DMS 273 treated with DMSO at 0.1 percent for 48 hours (cell line): Measurements from ENCODE around the gene GCNT2.
A peak's percentile ranks its signal among the peaks of the same experiment; 100 is the strongest.
"Not testable (repeated sequence)": the region's sequence is repeated elsewhere in the genome, so short reads cannot be mapped to it uniquely, and the experiment has no call there.

Experiments
- DNase-seq: peaks from one replicate; lab custom pipeline; 2025; lab: John Stamatoyannopoulos, UW

GCNT2 gene

DNA sequence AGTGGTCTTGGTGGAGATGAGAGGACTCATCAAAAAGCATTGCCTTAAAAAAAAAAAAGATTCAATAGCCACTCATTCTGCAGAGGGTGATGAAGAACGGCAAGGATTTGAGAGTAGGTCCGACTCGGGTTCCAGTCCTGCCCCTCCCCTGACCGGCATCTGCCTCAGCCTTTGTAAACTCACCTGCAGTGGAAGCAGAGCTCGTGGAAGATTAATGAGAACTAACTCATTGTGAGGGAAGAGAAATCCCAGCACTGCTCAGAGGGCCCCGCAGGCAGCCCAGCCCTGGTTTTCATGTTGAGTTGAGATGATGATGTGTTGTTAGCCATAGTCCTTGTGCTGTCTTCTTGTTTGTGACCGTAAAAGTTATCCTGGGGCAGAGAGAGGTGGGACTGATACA lies 59.4 kb downstream of the GCNT2 start:
- no peak for DNase-seq

DNA sequence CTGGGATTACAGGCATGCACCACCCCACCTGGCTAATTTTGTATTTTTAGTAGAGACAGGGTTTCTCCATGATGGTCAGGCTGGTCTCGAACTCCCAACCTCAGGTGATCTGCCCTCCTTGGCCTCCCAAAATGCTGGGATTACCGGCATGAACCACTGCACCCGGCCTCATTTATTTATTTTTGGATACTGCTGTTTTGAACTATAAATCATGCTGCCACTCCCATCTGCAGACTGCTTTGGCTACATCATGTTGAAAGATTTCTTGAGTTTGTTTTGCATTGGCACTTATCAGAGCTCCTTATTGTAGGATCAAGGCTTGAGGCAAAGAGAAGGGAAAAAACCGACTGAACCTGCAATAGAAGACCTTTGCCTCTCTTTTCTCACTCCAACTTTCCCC lies 60.3 kb downstream of the GCNT2 start:
- not testable (repeated sequence) for DNase-seq

DNA sequence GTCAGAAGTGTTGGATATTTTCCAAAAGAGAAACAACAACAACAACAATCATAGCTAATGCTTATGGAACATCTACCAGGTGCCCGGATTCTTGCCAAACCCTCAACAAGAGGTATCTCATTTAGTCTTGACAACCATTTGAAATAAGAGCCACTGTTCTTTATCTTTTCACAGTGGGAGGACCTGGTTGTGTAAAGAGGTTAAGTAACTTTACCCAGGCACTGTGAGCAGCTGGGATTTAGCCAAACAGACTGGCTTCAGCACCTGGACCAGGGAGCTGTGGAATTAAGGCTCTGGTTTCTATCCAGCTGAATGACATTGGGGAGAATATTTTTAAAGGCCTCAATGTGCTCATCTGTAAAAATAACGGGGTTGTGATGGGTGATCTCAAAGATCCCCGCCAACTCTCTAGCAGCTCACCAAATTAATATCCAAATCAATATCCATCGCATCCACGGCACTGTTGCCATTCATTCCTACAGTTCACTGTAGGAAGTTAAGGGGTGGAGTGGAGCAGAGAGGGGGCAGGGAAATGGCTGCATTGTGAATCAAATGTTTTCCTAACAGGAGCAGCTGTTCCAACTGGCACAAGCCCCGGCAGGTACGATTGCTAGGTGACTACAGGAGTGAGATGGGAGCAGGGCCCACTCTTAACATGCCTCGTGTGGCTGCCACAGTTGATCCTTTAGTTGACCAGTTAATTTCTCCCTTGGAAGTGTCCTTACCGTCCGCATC lies 61.8 kb downstream of the GCNT2 start:
- peak; percentile 51 for DNase-seq

DNA sequence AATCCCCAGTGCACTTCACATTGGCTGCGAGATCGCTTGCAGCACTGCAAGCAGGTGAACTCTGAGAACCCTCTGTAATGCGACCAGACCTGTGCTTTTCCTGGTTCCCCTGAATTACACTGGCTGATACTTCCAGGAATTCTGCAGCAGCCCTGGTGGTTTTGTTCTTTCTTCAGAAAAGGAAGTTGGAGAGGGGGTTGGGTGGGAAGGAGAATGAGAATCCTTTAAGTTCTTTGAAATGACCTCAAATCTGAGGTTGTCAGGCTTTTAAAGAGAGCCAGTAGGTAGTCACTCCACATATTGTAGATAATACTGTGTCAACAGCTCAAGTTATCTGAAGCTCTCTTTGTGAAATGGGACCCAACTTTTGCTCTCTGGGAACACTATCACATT lies 62.4 kb downstream of the GCNT2 start:
- DNase-seq: no peak

DNA sequence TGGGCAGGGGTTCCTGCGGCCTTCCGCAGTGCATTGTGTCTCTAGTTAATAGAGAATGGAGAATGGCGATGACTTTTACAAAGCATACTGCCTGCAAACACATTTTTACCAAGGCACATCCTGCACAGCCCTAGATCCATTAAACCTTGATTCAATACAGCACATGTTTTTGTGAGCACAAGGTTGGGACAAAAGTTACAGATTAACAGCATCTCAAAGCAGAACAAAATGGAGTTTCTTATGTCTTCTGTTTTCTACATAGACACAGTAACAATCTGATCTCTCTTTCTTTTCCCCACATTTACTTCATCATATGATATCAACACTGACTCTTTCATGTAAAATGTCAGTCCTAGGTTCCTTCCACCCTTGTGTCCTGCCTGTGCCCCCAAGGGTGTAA lies 63.5 kb downstream of the GCNT2 start:
- no peak for DNase-seq

DNA sequence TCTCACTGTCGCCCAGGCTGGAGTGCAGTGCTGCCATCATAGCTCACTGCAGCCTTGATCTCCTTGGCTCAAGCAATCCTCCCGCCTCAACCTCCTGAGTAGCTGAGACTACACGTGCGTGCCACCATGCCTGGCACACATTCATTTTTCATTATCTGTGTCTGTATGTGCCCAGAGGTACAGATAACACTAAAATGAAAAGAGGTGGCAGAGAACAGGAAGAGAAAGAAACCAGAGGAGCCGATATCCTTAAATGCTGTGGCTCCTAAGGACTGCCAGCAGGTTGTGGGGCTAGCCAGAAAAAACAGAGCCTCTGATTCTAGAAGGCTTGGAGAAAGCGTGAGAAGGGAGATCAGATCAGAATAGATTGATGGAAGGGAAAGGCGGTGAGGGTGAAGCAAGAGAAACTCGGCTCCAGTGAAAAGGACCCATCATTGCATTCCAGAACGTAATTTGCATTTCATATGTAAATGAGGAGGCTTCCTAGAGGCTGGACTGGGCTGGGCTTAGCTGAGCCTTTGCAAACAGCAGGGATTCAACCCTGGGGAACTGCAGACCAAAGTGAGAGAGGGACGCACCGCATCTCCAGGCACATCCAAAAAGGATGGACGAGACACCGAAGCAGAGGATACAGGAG lies 64.2 kb downstream of the GCNT2 start:
- no peak for DNase-seq

DNA sequence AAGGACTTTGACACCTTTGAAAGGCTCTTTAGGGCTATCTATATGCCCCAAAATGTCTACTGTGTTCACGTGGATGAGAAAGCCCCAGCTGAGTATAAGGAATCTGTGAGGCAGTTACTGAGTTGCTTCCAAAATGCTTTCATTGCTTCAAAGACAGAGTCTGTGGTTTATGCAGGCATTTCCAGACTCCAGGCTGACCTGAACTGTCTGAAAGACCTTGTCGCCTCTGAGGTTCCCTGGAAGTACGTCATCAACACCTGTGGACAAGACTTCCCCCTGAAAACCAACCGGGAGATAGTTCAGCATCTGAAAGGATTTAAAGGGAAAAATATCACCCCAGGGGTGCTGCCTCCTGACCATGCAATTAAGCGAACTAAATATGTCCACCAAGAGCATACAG lies 65.2 kb downstream of the GCNT2 start:
- DNase-seq: no peak

DNA sequence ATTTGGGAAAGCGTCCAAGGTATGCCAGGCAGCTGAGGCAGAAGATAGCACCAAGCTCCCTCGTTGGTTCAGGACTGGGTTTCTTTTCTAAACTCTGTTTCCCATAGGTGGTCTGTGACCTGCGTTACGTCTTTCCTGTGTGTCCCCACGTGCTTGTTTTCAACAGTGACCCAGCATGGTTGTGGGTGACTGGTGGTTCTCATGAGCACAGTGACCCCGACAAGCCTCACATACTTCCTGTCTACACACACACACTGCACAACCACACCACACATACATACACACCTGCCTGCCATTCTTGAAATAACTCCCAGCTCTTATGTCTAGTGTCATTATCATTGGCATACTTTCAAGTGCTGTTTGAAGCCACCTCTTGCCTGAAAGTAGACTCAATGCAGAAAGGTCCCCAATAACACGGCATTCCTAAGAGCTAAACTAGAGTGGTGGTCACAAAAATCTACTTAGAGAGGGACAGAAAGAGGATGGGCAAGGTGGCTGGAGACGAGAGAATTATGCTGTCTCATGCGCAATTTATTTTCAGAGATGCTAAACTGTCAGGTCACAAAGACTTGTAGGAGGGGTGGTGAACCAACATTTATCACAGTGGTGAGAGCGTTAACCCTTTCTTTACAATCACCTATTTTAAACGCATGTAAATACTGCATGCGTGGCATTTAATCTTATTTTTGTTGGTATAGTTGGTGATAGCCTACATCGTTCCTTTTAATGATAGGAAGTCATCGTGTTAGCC lies 66.7 kb downstream of the GCNT2 start:
- DNase-seq: no peak

DNA sequence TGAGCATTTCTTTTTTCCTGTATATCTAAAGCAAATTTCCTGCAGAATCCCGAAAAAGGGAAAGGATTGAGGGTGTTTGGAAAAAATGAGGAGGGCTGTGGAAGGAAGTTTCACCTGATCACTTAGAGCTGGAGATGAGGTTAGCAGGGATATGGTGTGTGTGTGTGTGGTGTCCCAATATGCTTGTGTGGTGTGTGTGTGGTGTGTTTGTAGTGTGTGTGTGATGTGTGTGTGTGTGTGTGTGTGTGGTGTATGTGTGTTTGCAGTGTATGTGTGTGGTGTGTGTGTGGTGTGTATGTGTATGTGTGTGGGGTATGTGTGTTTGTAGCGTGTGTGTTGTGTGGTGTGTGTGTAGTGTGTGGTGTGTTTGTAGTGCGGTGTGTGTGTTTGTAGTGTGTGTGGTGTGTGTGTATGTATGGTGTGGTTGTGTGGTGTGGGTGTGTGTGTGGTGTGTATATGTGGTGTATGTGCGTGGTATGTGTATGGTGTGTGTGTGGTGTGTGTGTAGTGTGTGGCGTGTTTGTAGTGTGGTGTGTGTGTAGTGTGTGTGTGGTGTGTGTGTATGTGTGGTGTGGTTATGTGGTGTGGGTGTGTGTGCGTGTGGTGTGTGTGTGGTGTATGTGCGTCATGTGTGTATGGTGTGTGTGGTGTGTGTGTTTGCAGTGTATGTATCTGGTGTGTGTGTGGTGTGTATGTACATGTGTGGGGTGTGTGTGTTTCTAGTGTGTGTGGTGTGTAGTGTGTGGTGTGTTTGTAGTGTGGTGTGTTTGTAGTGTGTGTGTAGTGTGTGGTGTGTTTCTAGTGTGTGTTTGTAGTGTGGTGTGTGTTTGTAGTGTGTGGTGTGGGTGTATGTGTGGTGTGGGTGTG lies 67.6 kb downstream of the GCNT2 start:
- DNase-seq: no peak

DNA sequence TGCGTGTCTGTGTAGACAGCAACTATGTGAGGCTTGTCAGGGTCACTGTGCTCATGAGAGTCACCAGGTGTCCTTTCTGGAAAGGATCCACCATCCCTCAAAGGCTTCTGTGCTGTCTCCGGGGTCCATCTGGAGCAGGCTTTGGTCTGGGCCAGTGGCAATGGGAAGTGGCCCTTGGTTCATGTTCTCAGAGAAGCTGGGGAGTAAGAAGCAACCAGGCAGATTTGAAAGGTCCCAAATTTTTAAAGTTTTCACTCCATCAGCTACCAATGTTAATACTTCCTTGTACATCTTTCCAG lies 68.2 kb downstream of the GCNT2 start:
- DNase-seq: no peak

DNA sequence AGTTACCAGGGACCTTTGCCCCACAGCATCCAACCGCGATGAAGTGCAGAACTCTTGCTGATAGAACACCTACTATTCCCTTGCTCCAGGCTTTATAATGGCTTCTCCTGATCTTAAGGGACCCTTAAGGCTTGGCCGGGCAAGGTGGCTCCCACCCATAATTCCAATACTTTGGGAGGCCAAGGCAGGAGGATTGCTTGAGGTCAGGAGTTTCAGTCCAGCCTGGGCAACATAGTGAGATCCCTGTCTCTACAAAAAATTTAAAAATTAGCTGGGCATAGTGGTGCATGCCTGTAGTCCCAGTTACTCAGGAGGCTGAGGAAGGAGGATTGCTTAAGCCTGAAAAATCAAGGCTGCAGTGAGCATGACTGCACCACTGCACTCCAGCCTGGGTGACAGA lies 68.8 kb downstream of the GCNT2 start:
- DNase-seq: no peak

DNA sequence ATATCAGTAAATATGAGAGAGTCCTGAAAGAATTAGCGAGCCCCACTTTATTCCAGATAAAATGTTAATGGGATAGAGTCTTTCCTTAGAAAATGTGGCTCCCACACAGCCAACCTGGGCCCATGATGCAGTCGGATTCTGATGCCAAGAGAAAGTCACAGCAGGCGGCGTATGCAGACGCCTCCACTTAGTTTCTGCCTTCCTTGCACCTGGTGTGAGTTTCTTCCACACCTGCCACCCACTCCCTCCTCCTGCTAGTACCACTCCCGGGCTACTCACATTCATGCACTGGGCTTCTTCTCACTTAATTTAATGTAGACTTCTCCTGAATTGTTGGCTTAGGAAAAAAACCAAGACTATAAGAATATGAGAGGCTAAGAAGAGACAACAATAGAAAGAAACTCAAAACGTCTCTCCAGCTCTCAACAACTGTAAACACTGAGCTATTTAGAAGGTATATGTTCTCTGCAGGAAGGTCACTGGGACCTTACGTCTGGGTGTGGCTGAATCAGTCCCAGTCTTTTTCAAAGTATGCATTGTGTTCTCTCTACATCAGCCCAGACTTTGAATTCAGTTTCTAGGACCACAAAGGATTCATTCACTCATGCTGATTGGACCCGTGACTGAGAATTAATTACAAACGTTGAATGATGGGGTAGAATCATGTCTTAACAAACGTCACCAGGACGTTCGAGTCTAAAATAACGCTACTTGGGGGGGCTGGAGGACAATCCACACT lies 70.4 kb downstream of the GCNT2 start:
- no peak for DNase-seq

DNA sequence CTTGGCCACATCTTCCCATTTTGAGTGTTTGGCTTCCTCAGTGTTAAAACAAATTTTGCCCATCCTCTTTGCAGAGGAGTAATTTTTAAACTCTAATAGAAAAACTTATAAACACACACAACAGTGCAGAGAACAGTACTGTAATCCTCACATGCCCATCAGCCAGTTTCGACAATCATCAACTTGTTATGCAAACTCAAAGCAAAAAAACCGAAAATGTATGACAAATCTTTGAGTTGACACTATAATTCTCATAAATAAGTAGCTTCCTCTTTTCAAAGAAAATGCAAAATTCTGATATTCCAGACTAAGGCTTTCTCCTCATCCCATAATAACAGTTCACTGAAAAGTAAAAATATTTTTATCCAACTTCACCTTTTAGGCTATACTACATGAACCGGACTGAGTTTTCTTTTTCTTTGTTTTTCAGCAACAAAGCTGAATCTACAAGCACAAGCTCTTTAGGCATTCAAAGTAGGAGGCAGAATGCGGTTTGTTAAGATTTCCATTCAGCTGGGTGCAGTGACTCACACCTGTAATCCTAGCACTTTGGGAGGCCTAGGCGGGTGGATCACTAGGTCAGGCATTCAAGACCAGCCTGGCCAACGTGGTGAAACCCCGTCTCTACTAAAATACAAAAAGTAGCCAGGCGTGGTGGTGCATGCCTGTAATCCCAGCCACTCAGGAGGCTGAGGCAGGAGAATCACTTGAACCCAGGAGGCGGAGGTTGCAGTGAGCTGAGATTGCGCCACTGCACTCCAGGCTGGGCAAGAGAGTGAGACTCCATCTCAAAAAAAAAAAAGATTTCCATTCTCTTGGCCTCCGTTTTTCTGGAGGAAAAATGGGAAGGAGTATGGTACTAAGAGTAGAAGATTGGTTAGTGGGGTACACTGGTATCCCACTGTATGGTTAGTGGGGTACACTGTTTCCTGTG lies 74.8 kb downstream of the GCNT2 start:
- DNase-seq: no peak

DNA sequence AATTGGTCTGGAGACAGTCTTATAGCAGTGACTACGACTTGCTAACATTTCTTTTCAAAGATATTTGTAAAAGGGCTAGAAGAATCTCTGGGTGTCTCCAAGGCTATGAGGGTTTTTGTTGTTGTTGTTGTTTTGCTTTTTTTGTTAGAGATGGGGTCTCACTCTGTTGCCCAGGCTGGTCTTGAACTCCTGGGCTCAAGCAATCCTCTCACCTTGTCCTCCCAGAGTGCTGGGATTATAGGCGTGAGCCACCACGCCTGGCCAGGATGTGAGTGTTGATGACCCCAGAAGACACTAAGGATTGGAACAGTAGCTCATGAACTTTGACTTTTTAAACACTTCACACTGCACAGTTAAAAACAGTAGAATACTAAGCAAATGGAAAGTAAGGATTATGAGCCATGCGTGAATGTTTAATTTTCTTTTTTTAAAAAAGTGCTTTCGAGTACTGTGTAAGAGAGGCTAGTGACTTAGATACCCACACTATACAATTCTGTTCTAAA lies 76.4 kb downstream of the GCNT2 start:
- no peak for DNase-seq

DNA sequence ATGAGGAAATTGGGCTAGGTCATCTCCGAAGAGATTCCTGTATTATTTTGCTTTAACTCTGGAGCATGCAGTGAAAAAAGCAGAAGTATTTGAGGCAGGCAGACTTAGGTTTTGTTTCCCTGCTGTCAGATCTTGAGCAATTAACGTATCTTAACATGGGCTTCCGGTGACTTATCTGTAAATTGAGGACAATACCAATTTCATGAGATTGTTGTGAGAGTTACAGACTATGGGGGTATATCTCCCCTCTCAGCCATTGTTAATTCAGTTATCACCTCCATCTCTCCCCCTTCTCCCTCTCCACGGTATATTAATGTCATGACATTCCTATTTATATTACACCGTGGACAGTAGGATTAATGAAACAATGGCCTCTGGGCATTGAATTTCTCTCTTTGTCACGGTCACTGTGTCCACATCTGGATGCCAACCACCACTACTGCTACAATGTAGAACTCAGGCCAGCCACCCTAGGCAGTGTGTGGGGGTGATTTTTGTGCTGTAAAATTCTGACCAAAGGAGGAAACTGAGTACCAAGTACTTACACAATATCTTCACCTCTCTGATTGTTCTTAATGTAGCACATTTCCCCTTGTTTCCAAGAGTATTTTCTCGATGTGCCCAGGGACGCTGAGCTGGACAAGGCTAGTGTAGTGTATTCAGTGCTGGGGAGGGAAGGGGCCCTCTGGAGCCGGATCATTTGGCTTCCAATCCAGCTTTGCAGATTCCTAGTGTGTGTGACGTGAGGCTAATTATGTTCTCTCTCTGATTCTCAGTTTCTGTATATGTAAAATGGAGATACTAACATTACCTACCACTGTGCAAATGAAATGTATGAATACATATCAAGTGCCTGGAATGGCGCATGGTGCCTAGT lies 77.2 kb downstream of the GCNT2 start:
- no peak for DNase-seq

DNA sequence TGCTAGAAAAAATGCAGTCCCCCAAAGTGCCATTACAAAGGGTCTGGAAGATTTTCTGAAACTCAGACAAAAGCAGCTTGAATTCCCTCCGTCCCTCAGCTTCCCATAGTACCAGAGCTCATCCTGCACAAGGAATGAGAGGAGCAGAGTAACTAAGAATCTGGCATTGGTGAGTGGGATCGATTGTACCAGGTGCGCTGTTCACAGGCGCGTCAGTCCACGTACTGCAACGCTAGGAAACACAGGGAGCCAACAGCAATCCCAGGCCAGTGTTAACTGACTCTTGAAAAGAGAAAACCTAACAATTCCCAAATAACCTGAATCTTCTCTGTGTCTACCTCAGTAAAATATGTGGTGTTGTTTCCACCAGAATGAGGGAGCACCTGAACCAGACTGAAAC lies 77.9 kb downstream of the GCNT2 start:
- DNase-seq: no peak

DNA sequence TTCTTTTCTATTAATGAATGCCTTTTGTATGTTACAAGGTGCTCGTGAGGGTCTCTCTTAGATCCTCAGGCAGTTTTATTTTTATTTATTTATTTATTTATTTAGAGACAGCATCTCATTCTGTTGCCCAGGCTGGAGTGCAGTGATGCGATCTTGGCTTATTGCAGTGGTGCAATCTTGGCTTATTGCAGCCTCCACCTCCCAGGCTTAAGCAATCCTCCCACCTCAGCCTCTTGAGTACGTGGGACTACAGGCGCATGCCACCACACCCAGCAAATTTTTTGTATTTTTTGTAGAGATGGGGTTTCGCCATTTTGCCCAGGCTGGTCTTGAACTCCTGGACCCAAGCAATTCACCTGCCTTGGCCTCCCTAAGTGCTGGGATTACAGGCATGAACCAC lies 79.5 kb downstream of the GCNT2 start:
- DNase-seq: not testable (repeated sequence)

DNA sequence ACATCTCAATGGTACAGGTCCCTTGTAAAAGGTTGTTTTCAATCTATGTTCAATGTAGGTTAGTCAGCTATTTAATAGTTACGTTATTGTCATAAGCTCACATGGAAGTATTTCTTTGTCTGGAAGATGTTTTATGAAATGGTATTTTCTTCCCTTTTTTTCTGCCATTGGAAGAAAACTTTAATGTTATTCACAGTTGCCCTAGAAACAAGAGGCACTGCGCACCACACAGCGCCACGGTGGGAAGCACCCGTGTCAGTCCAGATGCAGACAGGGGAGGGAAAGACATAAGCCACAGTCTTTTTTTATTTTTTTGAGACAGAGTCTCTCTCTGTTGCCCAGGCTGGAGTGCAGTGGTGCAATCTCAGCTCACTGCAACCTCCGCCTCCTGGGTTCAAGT lies 82.1 kb downstream of the GCNT2 start:
- no peak for DNase-seq

DNA sequence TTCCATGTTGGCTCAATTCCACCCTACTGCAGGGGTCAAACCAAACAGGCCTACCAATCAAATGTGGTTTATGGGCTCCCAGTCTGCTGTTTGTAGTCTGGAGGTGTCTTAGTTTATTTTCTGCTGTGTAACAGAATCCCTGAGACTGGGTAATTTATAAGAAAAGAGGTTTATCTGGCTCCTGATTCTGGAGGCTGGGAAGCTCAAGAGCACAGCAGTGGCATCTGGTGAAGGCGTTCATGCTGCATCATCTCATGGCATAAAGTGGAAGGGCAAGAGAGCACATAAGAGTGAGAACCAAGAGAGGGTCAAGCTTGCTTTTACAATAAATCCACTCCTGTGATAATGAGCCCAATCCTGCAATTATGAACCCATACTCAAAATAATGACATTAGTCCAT lies 87.9 kb downstream of the GCNT2 start:
- no peak for DNase-seq

DNA sequence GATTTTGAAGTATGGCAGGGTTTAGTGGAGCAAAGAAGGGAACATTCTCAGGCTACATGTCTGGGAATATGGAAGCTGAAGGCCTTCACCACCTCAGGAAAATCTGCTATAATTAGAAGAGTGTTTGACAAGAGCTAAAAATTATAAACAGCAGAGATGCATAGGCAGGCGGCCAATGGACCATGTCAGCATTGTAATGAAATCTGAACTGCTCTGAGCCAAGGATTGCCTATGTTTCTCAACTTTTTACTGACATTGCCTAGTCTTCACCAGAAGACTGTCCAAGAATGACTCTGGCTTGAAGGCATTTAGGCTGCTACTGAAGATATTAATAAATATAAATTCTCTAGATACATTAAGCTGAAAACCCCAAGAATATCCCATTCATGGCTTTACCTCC lies 89.1 kb downstream of the GCNT2 start:
- no peak for DNase-seq
